ENCODE data around the gene HCN3.

GRCh38 chr1:155253797-155254196 lies 23.5 kb upstream of the HCN3 start:
- TF ChIP-seq CTCF (IDR thresholded peaks at IDR 0.05) (no peak), POLR2A (IDR thresholded peaks at IDR 0.05) (no peak)
